SU-DHL-6 (cell line): ENCODE data around the gene HMMR.
"Not testable (repeated sequence)": the region's sequence is repeated elsewhere in the genome, so short reads cannot be mapped to it uniquely, and the experiment has no call there.

Source experiments
- H2AFZ ChIP-seq: fragments of 200-600 bp; sonication (generic); 2 replicates; pipeline ENCODE4 v1.6.1; 2014; ENCODE audit warnings: low read depth, mild to moderate bottlenecking, moderate library complexity, mixed read lengths, antibody characterized with exemption, low read length; ENCODE audit not compliant: severe bottlenecking
- H3F3A ChIP-seq: fragments of 200-600 bp; shearing (Covaris generic); 2 replicates; pipeline ENCODE4 v1.6.0; 2016; ENCODE audit warnings: antibody characterized with exemption, mild to moderate bottlenecking; ENCODE audit not compliant: insufficient read depth
- H3K27ac ChIP-seq: fragments of 200-600 bp; sonication (generic); 2 replicates; pipeline ENCODE4 v1.5.1; 2016; ENCODE audit warnings: low read depth, mild to moderate bottlenecking, low read length, moderate library complexity, mixed read lengths
- H3K27me3 ChIP-seq: fragments of 200-600 bp; sonication (generic), shearing (Covaris generic); 2 replicates; pipeline ENCODE4 v1.6.0; 2014; ENCODE audit warnings: mild to moderate bottlenecking, low read length
- H3K36me3 ChIP-seq: fragments of 200-600 bp; sonication (generic); 2 replicates; pipeline ENCODE4 v1.6.1; 2014; ENCODE audit warnings: mild to moderate bottlenecking, low read length, mixed read lengths
- H3K4me2 ChIP-seq: fragments of 300-600, 200-600 bp; shearing (Covaris generic), sonication (generic); 2 replicates; pipeline ENCODE4 v1.6.0; 2014; ENCODE audit warnings: low read length, low read depth, mild to moderate bottlenecking; ENCODE audit not compliant: poor library complexity, severe bottlenecking
- H3K4me3 ChIP-seq: fragments of 200-600 bp; sonication (generic); 2 replicates; pipeline ENCODE4 v1.5.1; 2014; ENCODE audit warnings: antibody characterized with exemption, low read length, mild to moderate bottlenecking, mixed read lengths; ENCODE audit not compliant: insufficient read depth, poor library complexity, severe bottlenecking
- H3K79me2 ChIP-seq: fragments of 200-600 bp; sonication (generic); 2 replicates; pipeline ENCODE4 v1.6.1; 2014; ENCODE audit warnings: mild to moderate bottlenecking, low read length, moderate library complexity; ENCODE audit not compliant: insufficient read depth
- H3K9ac ChIP-seq: fragments of 200-600 bp; sonication (generic); 2 replicates; pipeline ENCODE4 v1.7.0; 2014; ENCODE audit warnings: mild to moderate bottlenecking, low read length
- H3K9me2 ChIP-seq: fragments of 200-600 bp; sonication (generic); replicated peaks from 2 replicates; pipeline ENCODE4 v1.6.1; 2014; ENCODE audit warnings: low read length; ENCODE audit not compliant: insufficient read depth
- H3K9me3 ChIP-seq: fragments of 200-600 bp; sonication (generic); 2 replicates; pipeline ENCODE4 v1.6.1; 2014; ENCODE audit warnings: low read length, mixed read lengths; ENCODE audit not compliant: insufficient read depth
- H4K20me1 ChIP-seq: fragments of 200-600 bp; sonication (generic); 2 replicates; pipeline ENCODE4 v1.6.1; 2014; ENCODE audit warnings: low read depth, mild to moderate bottlenecking, antibody characterized with exemption, low read length, moderate library complexity, mixed read lengths
- EZH2phosphoT487 ChIP-seq: fragments of 200-600 bp; sonication (generic), shearing (Covaris generic); conservative IDR thresholded peaks from 2 replicates; pipeline ENCODE4 v1.6.1; 2018; ENCODE audit warnings: mild to moderate bottlenecking, antibody characterized with exemption, low read length, moderate library complexity, mixed read lengths
- TF ChIP-seq, protein P1 (sequence below): fragments of 200-600 bp; sonication (generic); IDR thresholded peaks from one replicate; pipeline ENCODE4 v1.5.1; 2017; ENCODE audit warnings: antibody characterized with exemption, mild to moderate bottlenecking, low read length, moderate library complexity; ENCODE audit not compliant: insufficient read depth, poor library complexity, severe bottlenecking

The HMMR gene

DNA sequence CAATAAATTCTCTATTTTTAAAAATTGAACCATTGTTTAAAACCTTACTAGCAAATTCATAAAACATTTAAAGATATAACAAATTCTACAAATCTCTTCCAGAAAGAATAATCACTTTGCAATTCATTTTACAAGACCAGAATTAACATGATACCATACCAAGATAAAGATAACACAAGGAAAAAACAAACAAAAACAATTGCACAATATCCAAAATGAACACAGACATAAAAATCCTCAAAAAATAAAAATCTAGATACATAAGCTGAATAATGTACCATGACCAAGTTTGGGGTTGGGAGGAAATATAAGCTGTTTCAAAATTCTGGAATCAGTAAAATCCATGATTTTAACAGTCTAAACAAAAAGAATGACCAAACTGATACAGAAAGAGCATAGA is 11.9 kb upstream of the HMMR start:
- TF ChIP-seq, protein P1, sequence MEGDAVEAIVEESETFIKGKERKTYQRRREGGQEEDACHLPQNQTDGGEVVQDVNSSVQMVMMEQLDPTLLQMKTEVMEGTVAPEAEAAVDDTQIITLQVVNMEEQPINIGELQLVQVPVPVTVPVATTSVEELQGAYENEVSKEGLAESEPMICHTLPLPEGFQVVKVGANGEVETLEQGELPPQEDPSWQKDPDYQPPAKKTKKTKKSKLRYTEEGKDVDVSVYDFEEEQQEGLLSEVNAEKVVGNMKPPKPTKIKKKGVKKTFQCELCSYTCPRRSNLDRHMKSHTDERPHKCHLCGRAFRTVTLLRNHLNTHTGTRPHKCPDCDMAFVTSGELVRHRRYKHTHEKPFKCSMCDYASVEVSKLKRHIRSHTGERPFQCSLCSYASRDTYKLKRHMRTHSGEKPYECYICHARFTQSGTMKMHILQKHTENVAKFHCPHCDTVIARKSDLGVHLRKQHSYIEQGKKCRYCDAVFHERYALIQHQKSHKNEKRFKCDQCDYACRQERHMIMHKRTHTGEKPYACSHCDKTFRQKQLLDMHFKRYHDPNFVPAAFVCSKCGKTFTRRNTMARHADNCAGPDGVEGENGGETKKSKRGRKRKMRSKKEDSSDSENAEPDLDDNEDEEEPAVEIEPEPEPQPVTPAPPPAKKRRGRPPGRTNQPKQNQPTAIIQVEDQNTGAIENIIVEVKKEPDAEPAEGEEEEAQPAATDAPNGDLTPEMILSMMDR: no peak
- TF ChIP-seq EZH2phosphoT487: no peak
- Histone ChIP-seq H2AFZ (no peak overlapping the region), H3K9me3 (no peaks in the 10 kb centered on the region), H3K4me2 (no peak overlapping the region), H3F3A (peaks cover 49% of the 10 kb centered on the region; the same call in 1 of the 2 replicates), H3K27ac (no peak overlapping the region), H3K36me3 (peaks cover 68% of the 10 kb centered on the region; the same call in 1 of the 2 replicates), H3K27me3 (no peaks in the 10 kb centered on the region), H3K79me2 (peaks cover 2% of the 10 kb centered on the region; the same call in 1 of the 2 replicates), H3K9me2 (no peaks in the 10 kb centered on the region), H4K20me1 (0 out of 2 replicates have a peak, but pooled peaks cover 4% of the 10 kb centered on the region), H3K4me3 (no peak overlapping the region), H3K9ac (no peak overlapping the region)

DNA sequence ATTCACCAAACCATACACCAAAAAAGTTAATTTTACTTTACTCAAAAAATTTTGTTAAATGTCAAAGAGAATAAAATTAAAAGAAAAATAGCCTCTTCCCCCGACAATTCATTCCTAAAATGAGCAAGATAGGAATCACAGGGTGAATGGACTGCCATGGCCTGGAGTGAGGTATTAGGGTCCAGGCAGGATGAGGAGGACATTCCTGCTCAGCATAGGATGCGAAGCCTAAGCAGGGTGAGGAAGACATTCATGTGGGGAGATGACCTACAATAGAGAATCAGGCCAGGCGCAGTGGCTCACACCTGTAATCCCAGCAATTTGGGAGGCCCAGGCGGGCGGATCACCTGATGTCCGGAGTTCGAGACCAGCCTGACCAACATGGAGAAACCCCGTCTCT is 8.9 kb upstream of the HMMR start:
- H3K9me2 ChIP-seq: no peaks in the 10 kb centered on the region
- H3K79me2 ChIP-seq: peaks cover 15% of the 10 kb centered on the region; the same call in 1 of the 2 replicates
- no peak overlapping the region for H3K4me2 ChIP-seq
- peaks cover 54% of the 10 kb centered on the region; the same call in 1 of the 2 replicates for H3K36me3 ChIP-seq
- no peak overlapping the region for H2AFZ ChIP-seq
- TF ChIP-seq EZH2phosphoT487: no peak
- TF ChIP-seq, protein P1: no peak
- H3K27me3 ChIP-seq: no peaks in the 10 kb centered on the region
- no peaks in the 10 kb centered on the region for H4K20me1 ChIP-seq
- no peaks in the 10 kb centered on the region for H3K9me3 ChIP-seq
- peaks cover 46% of the 10 kb centered on the region; the same call in 1 of the 2 replicates for H3F3A ChIP-seq
- no peak overlapping the region for H3K27ac ChIP-seq
- H3K4me3 ChIP-seq: no peak overlapping the region
- no peak overlapping the region for H3K9ac ChIP-seq

DNA sequence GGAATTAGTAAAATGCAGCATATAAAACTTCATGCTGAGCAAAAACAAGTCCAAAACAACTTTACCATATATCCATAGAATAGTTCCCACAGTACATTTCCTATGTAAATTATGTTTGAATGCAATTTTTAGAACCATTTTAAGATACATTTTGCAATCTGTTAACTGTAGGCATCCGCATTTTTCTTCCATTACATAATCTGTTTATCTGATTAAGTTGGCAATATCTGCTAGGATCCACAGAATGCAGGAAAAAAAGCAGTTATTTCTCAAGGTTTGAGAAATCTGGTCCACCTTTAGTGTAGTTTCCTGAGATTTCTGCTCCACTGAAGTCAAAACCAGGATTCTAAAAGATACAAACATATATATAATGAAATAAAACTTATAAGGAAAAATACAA is 6.7 kb upstream of the HMMR start:
- no peaks in the 10 kb centered on the region for H4K20me1 ChIP-seq
- H3K9me2 ChIP-seq: no peaks in the 10 kb centered on the region
- TF ChIP-seq EZH2phosphoT487: no peak
- TF ChIP-seq, protein P1: no peak
- H3K27me3 ChIP-seq: no peaks in the 10 kb centered on the region
- H3K36me3 ChIP-seq: peaks cover 35% of the 10 kb centered on the region; the same call in 1 of the 2 replicates
- H3K4me2 ChIP-seq: no peak overlapping the region
- no peaks in the 10 kb centered on the region for H3K9me3 ChIP-seq
- H3K9ac ChIP-seq: no peak overlapping the region
- peaks cover 43% of the 10 kb centered on the region; the same call in 1 of the 2 replicates for H3F3A ChIP-seq
- no peak overlapping the region for H3K4me3 ChIP-seq
- H2AFZ ChIP-seq: no peak overlapping the region
- H3K79me2 ChIP-seq: peaks cover 33% of the 10 kb centered on the region
- no peak overlapping the region for H3K27ac ChIP-seq

DNA sequence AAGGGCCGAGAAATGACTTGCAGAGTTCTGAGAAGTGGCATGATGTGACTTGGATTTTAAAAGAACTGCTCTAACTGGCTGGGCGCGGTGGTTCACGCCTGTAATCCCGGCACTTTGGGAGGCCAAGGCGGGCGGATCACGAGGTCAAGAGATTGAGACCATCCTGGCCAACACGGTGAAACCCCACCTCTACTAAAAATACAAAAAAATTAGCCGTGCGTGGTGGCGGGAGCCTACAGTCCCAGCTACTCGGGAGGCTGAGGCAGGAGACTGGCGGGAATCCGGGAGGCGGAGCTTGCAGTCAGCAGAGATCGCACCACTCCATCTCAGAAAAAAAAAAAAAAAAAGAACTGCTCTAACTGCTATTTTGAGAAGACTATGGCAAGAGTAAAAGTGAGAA is 5.0 kb upstream of the HMMR start:
- H3K4me2 ChIP-seq, H3K4me3 ChIP-seq, H3K27ac ChIP-seq, H4K20me1 ChIP-seq, H3K9me3 ChIP-seq, H3K27me3 ChIP-seq, H2AFZ ChIP-seq, H3K9ac ChIP-seq, H3K9me2 ChIP-seq: not testable (repeated sequence)
- peaks cover 27% of the 10 kb centered on the region; the same call in 1 of the 2 replicates for H3K36me3 ChIP-seq
- H3K79me2 ChIP-seq: peaks cover 44% of the 10 kb centered on the region
- peaks cover 30% of the 10 kb centered on the region; the same call in 1 of the 2 replicates for H3F3A ChIP-seq
